Type B pancreatic cell (in vitro differentiated cells): ENCODE results near the gene CLCC1. TPM values are rescaled to one million over a fixed set of nuclear protein-coding genes. Genes with fewer than 3 reads are reported as not detected.

Experiments used
- DNase-seq: peaks from one replicate; pipeline ENCODE4 v3.0.0; 2021; ENCODE audit warnings: mixed read lengths; ENCODE audit not compliant: unreplicated experiment; ENCODE audit errors: extremely low spot score
- H3K27ac Mint-ChIP-seq: 2 replicates; pipeline ENCODE4 v1.8.0; 2021; ENCODE audit warnings: mild to moderate bottlenecking, mixed read lengths
- H3K27me3 Mint-ChIP-seq: 2 replicates; pipeline ENCODE4 v1.8.0; 2021; ENCODE audit warnings: mixed read lengths
- H3K36me3 Mint-ChIP-seq: 2 replicates; pipeline ENCODE4 v1.8.0; 2021; ENCODE audit warnings: mixed read lengths
- H3K4me1 Mint-ChIP-seq: one replicate; pipeline ENCODE4 v1.8.0; 2021; ENCODE audit warnings: mixed read lengths; ENCODE audit not compliant: unreplicated experiment
- H3K4me3 Mint-ChIP-seq: 2 replicates; pipeline ENCODE4 v1.8.0; 2021; ENCODE audit warnings: mild to moderate bottlenecking, mixed read lengths
- H3K9me3 Mint-ChIP-seq: 2 replicates; pipeline ENCODE4 v1.8.0; 2021; ENCODE audit warnings: mixed read lengths
- CTCF ChIP-seq: fragments of 200-600 bp; sonication (generic); conservative IDR thresholded peaks from 2 replicates; pipeline ENCODE4 v1.5.0; 2021; ENCODE audit warnings: antibody characterized with exemption, mild to moderate bottlenecking
- total RNA-seq: library from RNA; stranded (reverse); gene quantifications from 2 replicates; pipeline ENCODE4 v1.2.1, GENCODE V29; 2021; ENCODE audit warnings: low replicate concordance

The CLCC1 gene
- total RNA-seq, 1 donor from 2014 or later, result 32.9 TPM

GRCh38 chr1:108916788-108917187 is 46.5 kb downstream of the CLCC1 start:
- DNase-seq, result no peak
- no peak overlapping the region for H3K4me3 Mint-ChIP-seq
- no peak overlapping the region for H3K27ac Mint-ChIP-seq
- peaks cover 4% of the 10 kb centered on the region for H3K4me1 Mint-ChIP-seq
- H3K9me3 Mint-ChIP-seq, result no peaks in the 10 kb centered on the region
- peaks cover 13% of the 10 kb centered on the region for H3K36me3 Mint-ChIP-seq
- TF ChIP-seq CTCF, result no peak
- no peaks in the 10 kb centered on the region for H3K27me3 Mint-ChIP-seq

Other genes with a start within 250 kb of the CLCC1 start
- gene STXBP3, start 216.8 kb downstream of the CLCC1 start, total RNA-seq, result 40.5 and 48.4 TPM in 2 replicates
- 0.92 TPM in 1 of 2 replicates, not detected in the other for gene AKNAD1, start 106.4 kb downstream of the CLCC1 start, total RNA-seq
- gene GPSM2, start 86.5 kb downstream of the CLCC1 start, total RNA-seq, result 21.8 and 27.9 TPM in 2 replicates
- 12.6 and 15.2 TPM in 2 replicates for gene WDR47, start 78.6 kb upstream of the CLCC1 start, total RNA-seq
- 30.0 and 37.8 TPM in 2 replicates for gene TAF13, start 112.5 kb upstream of the CLCC1 start, total RNA-seq
- gene TMEM167B, start 127.3 kb upstream of the CLCC1 start, total RNA-seq, result 29.6 and 38.8 TPM in 2 replicates
- 25.6 and 27.4 TPM in 2 replicates for gene ELAPOR1, start 150.6 kb upstream of the CLCC1 start, total RNA-seq